HCT116 (cell line): Measurements from ENCODE around the gene TMOD3. TPM values are rescaled to one million over a fixed set of nuclear protein-coding genes. Genes with fewer than 3 reads are reported as not detected.

ENCODE experiments used
- ATAC-seq: fragments of 200-7000 bp; cut with Tn5 transposase; 2 replicates; pipeline ENCODE4 v1.9.1; 2020; ENCODE audit warnings: mild to moderate bottlenecking, moderate library complexity
- BruUV-seq: library from RNA; stranded (reverse); fragments of 400-500 nt; replicated peaks from 2 replicates; lab custom pipeline; 2021; lab: Mats Ljungman, UMichigan
- CTCF ChIA-PET: fragments of 300-600 bp; sonication (Branson Sonifier 250); formaldehyde crosslinking; loops from one replicate; lab custom pipeline; 2021; ENCODE audit warnings: antibody characterized with exemption; lab: Charles Lee
- POLR2A ChIA-PET: fragments of 300-600, 350-600 bp; sonication (Branson Sonifier 250); formaldehyde crosslinking; loops from one replicate; lab custom pipeline; 2021; ENCODE audit warnings: antibody characterized with exemption; lab: Charles Lee
- RAD21 ChIA-PET, 2 experiments: fragments of 300-600 bp; sonication (Branson Sonifier 250); formaldehyde crosslinking; loops; one replicate each; lab custom pipeline; 2023; ENCODE audit warnings: low total read pairs in 2 of 2; ENCODE audit not compliant: uncharacterized antibody in 2 of 2, unreplicated experiment in 2 of 2, low non-redundant PET in 1 of 2; lab: Charles Lee
- DNase-seq: peaks from one replicate; pipeline ENCODE4 v3.0.0-alpha.2; 2010; ENCODE audit warnings: low read depth, low spot score
- H2AFZ ChIP-seq: fragments of 200-600 bp; shearing (Covaris generic), sonication (generic); 2 replicates; pipeline ENCODE4 v1.6.1; 2017; ENCODE audit warnings: low read depth, mixed run types, mixed read lengths, antibody characterized with exemption, low read length; ENCODE audit not compliant: poor library complexity, severe bottlenecking
- H3K27ac ChIP-seq: 2 replicates; pipeline ENCODE4 v1.5.1; 2012; ENCODE audit warnings: low read depth, low read length
- H3K27me3 ChIP-seq: fragments of 200-600 bp; sonication (generic); 2 replicates; pipeline ENCODE4 v1.6.1; 2016; ENCODE audit warnings: mixed run types, low read length, mixed read lengths; ENCODE audit not compliant: insufficient read depth
- H3K36me3 ChIP-seq, 2 experiments: fragments of 200-500 bp in 1 of 2; fragments of 200-600 bp in 1 of 2; sonication (Bioruptor generic) in 1 of 2; sonication (generic) in 1 of 2; 2 replicates each; pipeline versions ENCODE4 v1.5.1 to v1.6.1; 2014 to 2016; ENCODE audit warnings: low read length in 2 of 2, inconsistent platforms in 1 of 2, mixed read lengths in 1 of 2, mixed run types in 1 of 2; ENCODE audit not compliant: insufficient read depth in 2 of 2, control insufficient read depth in 1 of 2
- H3K4me1 ChIP-seq, 2 experiments: fragments of 200-600 bp in 1 of 2; sonication (generic) in 1 of 2; 2 replicates each; pipeline versions ENCODE4 v1.5.1 to v1.6.1; 2012 to 2017; ENCODE audit warnings: low read length in 2 of 2, inconsistent platforms in 1 of 2, mild to moderate bottlenecking in 1 of 2, mixed read lengths in 1 of 2, mixed run types in 1 of 2, moderate library complexity in 1 of 2; ENCODE audit not compliant: insufficient read depth in 2 of 2, control insufficient read depth in 1 of 2
- H3K4me2 ChIP-seq: fragments of 200-600 bp; sonication (generic); 2 replicates; pipeline ENCODE4 v1.6.1; 2017; ENCODE audit warnings: mixed run types, low read length, mixed read lengths
- H3K4me3 ChIP-seq, 2 experiments: fragments of 200-600 bp in 1 of 2; sonication (generic) in 1 of 2; replicated peaks in 1 of 2; 2 replicates each; pipeline ENCODE4 v1.5.1; 2011 to 2016; ENCODE audit warnings: low read length in 2 of 2, control low read depth in 1 of 2, low read depth in 1 of 2, mild to moderate bottlenecking in 1 of 2, mixed read lengths in 1 of 2, mixed run types in 1 of 2
- H3K79me2 ChIP-seq: fragments of 200-600 bp; sonication (generic); 2 replicates; pipeline ENCODE4 v1.6.1; 2017; ENCODE audit warnings: mild to moderate bottlenecking, mixed run types, low read length, moderate library complexity, mixed read lengths; ENCODE audit not compliant: insufficient read depth
- H3K9ac ChIP-seq: fragments of 200-600 bp; sonication (generic); 2 replicates; pipeline ENCODE4 v1.6.1; 2016; ENCODE audit warnings: low read length, mixed read lengths
- H3K9me2 ChIP-seq: fragments of 200-600 bp; sonication (generic), shearing (Covaris generic); 2 replicates; pipeline ENCODE4 v1.6.1; 2017; ENCODE audit warnings: mixed run types, mild to moderate bottlenecking, moderate library complexity; ENCODE audit not compliant: insufficient read depth
- H3K9me3 ChIP-seq, 2 experiments: fragments of 200-500 bp in 1 of 2; fragments of 200-600 bp in 1 of 2; sonication (Bioruptor generic) in 1 of 2; sonication (generic) in 1 of 2; 2 replicates each; pipeline ENCODE4 v1.6.1; 2014 to 2017; ENCODE audit warnings: low read length in 2 of 2, mixed read lengths in 2 of 2, inconsistent platforms in 1 of 2, low read depth in 1 of 2, mild to moderate bottlenecking in 1 of 2, mixed run types in 1 of 2, moderate library complexity in 1 of 2; ENCODE audit not compliant: control insufficient read depth in 1 of 2, insufficient read depth in 1 of 2
- H4K20me1 ChIP-seq: fragments of 200-600 bp; sonication (generic), shearing (Covaris generic); 2 replicates; pipeline ENCODE4 v1.6.1; 2017; ENCODE audit warnings: mixed run types, mild to moderate bottlenecking, moderate library complexity; ENCODE audit not compliant: insufficient read depth
- ATF3 ChIP-seq: IDR thresholded peaks from 2 replicates; pipeline ENCODE4 v1.6.1; 2012
- CBX3 ChIP-seq: IDR thresholded peaks from 2 replicates; pipeline ENCODE4 v1.6.1; 2012; ENCODE audit warnings: low read depth
- CEBPB ChIP-seq: IDR thresholded peaks from 2 replicates; pipeline ENCODE4 v1.6.1; 2012; ENCODE audit warnings: low read depth
- CTCF ChIP-seq, 3 experiments: fragments of 200-600 bp in 1 of 3; sonication (generic) in 1 of 3; IDR thresholded peaks in 2 of 3; conservative IDR thresholded peaks in 1 of 3; 2 replicates each; pipeline ENCODE4 v1.5.1; 2012 to 2017; ENCODE audit warnings: low read depth in 2 of 3, low read length in 2 of 3, antibody characterized with exemption in 1 of 3, borderline replicate concordance in 1 of 3, control low read depth in 1 of 3, mild to moderate bottlenecking in 1 of 3, mixed read lengths in 1 of 3, mixed run types in 1 of 3, moderate library complexity in 1 of 3; ENCODE audit not compliant: insufficient read depth in 1 of 3
- ELF1 ChIP-seq: IDR thresholded peaks from 2 replicates; pipeline ENCODE4 v1.6.1; 2012; ENCODE audit warnings: low read depth, borderline replicate concordance
- EZH2 ChIP-seq: fragments of 200-600 bp; sonication (generic); IDR thresholded peaks from 2 replicates; pipeline ENCODE4 v1.6.1; 2017; ENCODE audit warnings: antibody characterized with exemption, mixed run types
- FOSL1 ChIP-seq: IDR thresholded peaks from 2 replicates; pipeline ENCODE4 v1.6.1; 2012; ENCODE audit warnings: low read depth
- JUND ChIP-seq: IDR thresholded peaks from 2 replicates; pipeline ENCODE4 v1.6.1; 2012
- MAX ChIP-seq: IDR thresholded peaks from 2 replicates; pipeline ENCODE4 v1.6.1; 2012
- POLR2A ChIP-seq: IDR thresholded peaks from 2 replicates; pipeline ENCODE4 v1.7.0; 2011; ENCODE audit warnings: borderline replicate concordance; ENCODE audit not compliant: insufficient read depth, insufficient read length; ENCODE audit errors: extremely low read depth
- POLR2AphosphoS5 ChIP-seq: IDR thresholded peaks from 2 replicates; pipeline ENCODE4 v1.6.1; 2011; ENCODE audit warnings: mild to moderate bottlenecking, low read depth, low read length, moderate library complexity
- RAD21 ChIP-seq: IDR thresholded peaks from 2 replicates; pipeline ENCODE4 v1.6.1; 2012; ENCODE audit warnings: low read depth, mild to moderate bottlenecking
- REST ChIP-seq: IDR thresholded peaks from 2 replicates; pipeline ENCODE4 v1.6.1; 2012; ENCODE audit warnings: low read depth
- SP1 ChIP-seq: IDR thresholded peaks from 2 replicates; pipeline ENCODE4 v1.6.1; 2012; ENCODE audit warnings: low read depth
- SRF ChIP-seq: IDR thresholded peaks from 2 replicates; pipeline ENCODE4 v1.6.1; 2012; ENCODE audit warnings: low read depth
- TCF7L2 ChIP-seq: IDR thresholded peaks from 2 replicates; pipeline ENCODE4 v1.7.0; 2011; ENCODE audit warnings: borderline replicate concordance, inconsistent platforms; ENCODE audit not compliant: insufficient read depth, insufficient read length; ENCODE audit errors: extremely low read depth
- YY1 ChIP-seq: IDR thresholded peaks from 2 replicates; pipeline ENCODE4 v1.6.1; 2011; ENCODE audit warnings: low read length, low read depth, moderate library complexity, mild to moderate bottlenecking; ENCODE audit not compliant: insufficient replicate concordance; ENCODE audit errors: extremely low read depth
- ZBTB33 ChIP-seq: IDR thresholded peaks from 2 replicates; pipeline ENCODE4 v1.6.1; 2011; ENCODE audit warnings: mild to moderate bottlenecking, low read length, moderate library complexity; ENCODE audit not compliant: insufficient replicate concordance; ENCODE audit errors: extremely low read depth
- ZFX ChIP-seq: fragments of 450-650 bp; IDR thresholded peaks from 2 replicates; pipeline ENCODE4 v1.6.1; 2017
- ZNF274 ChIP-seq: fragments of 200-500 bp; sonication (Bioruptor generic); IDR thresholded peaks from 2 replicates; pipeline ENCODE4 v1.6.1; 2014; ENCODE audit warnings: mild to moderate bottlenecking, low read depth, low read length, inconsistent platforms
- intact Hi-C: fragments of 100-400 bp; cut with micrococcal nuclease; formaldehyde crosslinking; loops from 2 replicates; pipeline ENCODE4 v1.10.0; 2022
- total RNA-seq: library from RNA; stranded (reverse); gene quantifications from one replicate; pipeline ENCODE4 v1.2.1, GENCODE V29; 2021; ENCODE audit not compliant: unreplicated experiment

Gene TMOD3
- total RNA-seq, 1 experiment from 2014 or later = 78.8 TPM

GRCh38 chr15:51931016-51931415 lies 101.6 kb downstream of the TMOD3 start:
- RAD21 ChIA-PET = no interaction called here
- TF ChIP-seq ZBTB33 (no peak), ELF1 (no peak), YY1 (no peak), CEBPB (no peak), POLR2A (no peak), ZNF274 (no peak), TCF7L2 (no peak), MAX (no peak), JUND (no peak), FOSL1 (no peak), RAD21 (no peak), SRF (no peak), CTCF (IDR thresholded peaks at IDR 0.05 in 2 of 3, conservative IDR thresholded peaks at IDR 0.05 in 1 of 3; ENCODE audit: borderline replicate concordance in 1 of 3, insufficient read depth in 1 of 3, low read depth in 2 of 3, low read length in 2 of 3) (no peak), EZH2 (no peak), SP1 (no peak), ZFX (no peak), REST (no peak), CBX3 (no peak), ATF3 (no peak), POLR2AphosphoS5 (no peak)
- TF ChIP-seq, all 23 proteins: peak for 0
- no peak for ATAC-seq
- intact Hi-C loops = no loop called here
- DNase-seq = no peak
- no peaks in the 10 kb centered on the region for H3K27me3 ChIP-seq
- H4K20me1 ChIP-seq = no peaks in the 10 kb centered on the region
- H3K9me3 ChIP-seq = no peaks in the 10 kb centered on the region
- no peaks in the 10 kb centered on the region for H3K9me2 ChIP-seq
- no peak overlapping the region for H3K4me3 ChIP-seq
- H2AFZ ChIP-seq = no peak overlapping the region
- POLR2A ChIA-PET = no interaction called here
- BruUV-seq = no TSS peak
- H3K79me2 ChIP-seq = no peaks in the 10 kb centered on the region
- H3K4me2 ChIP-seq = no peak overlapping the region
- H3K36me3 ChIP-seq = no peaks in the 10 kb centered on the region; a peak in 2 of 4 replicates
- H3K27ac ChIP-seq = no peak overlapping the region
- no peak overlapping the region for H3K9ac ChIP-seq
- CTCF ChIA-PET = no interaction called here
- no peaks in the 10 kb centered on the region for H3K4me1 ChIP-seq
